Nephron progenitor cell (in vitro differentiated cells): ENCODE measurements around the gene LRP1.

Source experiments
- DNase-seq: peaks from one replicate; pipeline ENCODE4 v3.0.0; 2021
- H3K27ac Mint-ChIP-seq: 2 replicates; pipeline ENCODE4 v1.8.0; 2021; ENCODE audit warnings: mild to moderate bottlenecking, moderate library complexity, mixed read lengths
- H3K27me3 Mint-ChIP-seq: 2 replicates; pipeline ENCODE4 v1.8.0; 2021; ENCODE audit warnings: mild to moderate bottlenecking, low read depth, mixed read lengths; ENCODE audit not compliant: poor library complexity
- H3K36me3 Mint-ChIP-seq: 2 replicates; pipeline ENCODE4 v1.8.0; 2021; ENCODE audit warnings: low read depth, mixed read lengths
- H3K4me1 Mint-ChIP-seq: 2 replicates; pipeline ENCODE4 v1.8.0; 2021; ENCODE audit warnings: mixed read lengths
- H3K4me3 Mint-ChIP-seq: 2 replicates; pipeline ENCODE4 v1.8.0; 2021; ENCODE audit warnings: mild to moderate bottlenecking, moderate library complexity, mixed read lengths
- H3K9me3 Mint-ChIP-seq: 2 replicates; pipeline ENCODE4 v1.8.0; 2021; ENCODE audit warnings: mild to moderate bottlenecking, moderate library complexity, mixed read lengths
- TF ChIP-seq, protein P1 (sequence below): fragments of 200-600 bp; sonication (generic); IDR thresholded peaks from 2 replicates; pipeline ENCODE4 v1.5.0; 2021; ENCODE audit warnings: antibody characterized with exemption

Gene LRP1

DNA sequence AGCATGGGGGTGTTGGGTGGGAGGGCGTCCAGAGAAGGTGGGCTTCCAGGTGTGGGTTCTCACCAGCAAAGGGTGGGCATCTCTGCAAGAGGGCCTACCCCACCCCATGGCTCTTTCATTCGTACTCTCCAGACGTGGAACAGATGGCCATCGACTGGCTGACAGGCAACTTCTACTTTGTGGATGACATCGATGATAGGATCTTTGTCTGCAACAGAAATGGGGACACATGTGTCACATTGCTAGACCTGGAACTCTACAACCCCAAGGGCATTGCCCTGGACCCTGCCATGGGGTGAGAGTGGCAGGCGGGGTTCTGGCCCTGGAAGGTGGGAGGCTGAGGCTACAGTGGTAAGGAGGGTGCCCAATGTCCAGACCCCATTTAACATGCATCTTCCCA, 25.8 kb downstream of the LRP1 start:
- Mint-ChIP-seq H3K36me3 (peaks cover 76% of the 10 kb centered on the region), H3K27ac (no peak overlapping the region), H3K4me3 (no peak overlapping the region), H3K9me3 (no peaks in the 10 kb centered on the region), H3K4me1 (peaks cover 47% of the 10 kb centered on the region), H3K27me3 (peaks cover 3% of the 10 kb centered on the region)
- DNase-seq: no peak
- TF ChIP-seq, protein P1, sequence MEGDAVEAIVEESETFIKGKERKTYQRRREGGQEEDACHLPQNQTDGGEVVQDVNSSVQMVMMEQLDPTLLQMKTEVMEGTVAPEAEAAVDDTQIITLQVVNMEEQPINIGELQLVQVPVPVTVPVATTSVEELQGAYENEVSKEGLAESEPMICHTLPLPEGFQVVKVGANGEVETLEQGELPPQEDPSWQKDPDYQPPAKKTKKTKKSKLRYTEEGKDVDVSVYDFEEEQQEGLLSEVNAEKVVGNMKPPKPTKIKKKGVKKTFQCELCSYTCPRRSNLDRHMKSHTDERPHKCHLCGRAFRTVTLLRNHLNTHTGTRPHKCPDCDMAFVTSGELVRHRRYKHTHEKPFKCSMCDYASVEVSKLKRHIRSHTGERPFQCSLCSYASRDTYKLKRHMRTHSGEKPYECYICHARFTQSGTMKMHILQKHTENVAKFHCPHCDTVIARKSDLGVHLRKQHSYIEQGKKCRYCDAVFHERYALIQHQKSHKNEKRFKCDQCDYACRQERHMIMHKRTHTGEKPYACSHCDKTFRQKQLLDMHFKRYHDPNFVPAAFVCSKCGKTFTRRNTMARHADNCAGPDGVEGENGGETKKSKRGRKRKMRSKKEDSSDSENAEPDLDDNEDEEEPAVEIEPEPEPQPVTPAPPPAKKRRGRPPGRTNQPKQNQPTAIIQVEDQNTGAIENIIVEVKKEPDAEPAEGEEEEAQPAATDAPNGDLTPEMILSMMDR: no peak

- H3K27ac Mint-ChIP-seq: no peak overlapping the region
- no peaks in the 10 kb centered on the region for H3K27me3 Mint-ChIP-seq
- H3K4me3 Mint-ChIP-seq: no peak overlapping the region
- no peak for DNase-seq
- no peaks in the 10 kb centered on the region for H3K9me3 Mint-ChIP-seq
- peaks cover 47% of the 10 kb centered on the region for H3K4me1 Mint-ChIP-seq
- TF ChIP-seq, protein P1: no peak
- H3K36me3 Mint-ChIP-seq: peaks cover 68% of the 10 kb centered on the region
Measured at GRCh38 chr12:57154804-57155434, 26.6 kb downstream of the LRP1 start.

DNA sequence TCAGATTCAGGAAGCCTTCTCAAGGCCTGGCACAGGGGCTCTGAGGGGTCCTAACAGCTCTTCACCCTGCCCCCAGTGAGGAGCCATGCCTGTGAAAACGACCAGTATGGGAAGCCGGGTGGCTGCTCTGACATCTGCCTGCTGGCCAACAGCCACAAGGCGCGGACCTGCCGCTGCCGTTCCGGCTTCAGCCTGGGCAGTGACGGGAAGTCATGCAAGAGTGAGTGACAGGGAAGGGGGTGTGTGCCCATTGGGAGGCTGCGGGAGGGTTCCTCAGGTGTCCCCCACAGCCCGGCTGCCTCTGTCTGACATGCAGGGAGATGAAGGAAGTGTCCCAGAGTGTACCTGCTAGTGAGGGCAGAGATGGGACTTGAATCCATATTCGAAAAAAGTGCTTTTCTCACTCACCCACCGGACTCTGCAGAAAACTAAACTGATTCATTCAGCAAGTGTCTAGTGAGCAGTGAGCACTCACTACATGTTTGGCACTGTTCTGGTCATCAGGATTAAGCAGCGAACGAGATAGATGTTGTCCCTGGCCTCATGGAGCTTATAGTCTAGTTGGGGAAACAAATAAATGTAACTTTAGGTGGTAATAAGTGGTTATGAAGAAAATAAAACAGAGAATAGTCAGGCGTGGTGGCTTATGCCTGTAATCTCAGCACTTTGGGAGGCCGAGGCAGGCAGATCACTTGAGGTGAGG, 28.6 kb downstream of the LRP1 start:
- TF ChIP-seq, protein P1: no peak
- peaks cover 50% of the 10 kb centered on the region for H3K4me1 Mint-ChIP-seq
- H3K27ac Mint-ChIP-seq: no peak overlapping the region
- no peaks in the 10 kb centered on the region for H3K9me3 Mint-ChIP-seq
- no peak overlapping the region for H3K4me3 Mint-ChIP-seq
- no peaks in the 10 kb centered on the region for H3K27me3 Mint-ChIP-seq
- peaks cover 67% of the 10 kb centered on the region for H3K36me3 Mint-ChIP-seq
- no peak for DNase-seq

DNA sequence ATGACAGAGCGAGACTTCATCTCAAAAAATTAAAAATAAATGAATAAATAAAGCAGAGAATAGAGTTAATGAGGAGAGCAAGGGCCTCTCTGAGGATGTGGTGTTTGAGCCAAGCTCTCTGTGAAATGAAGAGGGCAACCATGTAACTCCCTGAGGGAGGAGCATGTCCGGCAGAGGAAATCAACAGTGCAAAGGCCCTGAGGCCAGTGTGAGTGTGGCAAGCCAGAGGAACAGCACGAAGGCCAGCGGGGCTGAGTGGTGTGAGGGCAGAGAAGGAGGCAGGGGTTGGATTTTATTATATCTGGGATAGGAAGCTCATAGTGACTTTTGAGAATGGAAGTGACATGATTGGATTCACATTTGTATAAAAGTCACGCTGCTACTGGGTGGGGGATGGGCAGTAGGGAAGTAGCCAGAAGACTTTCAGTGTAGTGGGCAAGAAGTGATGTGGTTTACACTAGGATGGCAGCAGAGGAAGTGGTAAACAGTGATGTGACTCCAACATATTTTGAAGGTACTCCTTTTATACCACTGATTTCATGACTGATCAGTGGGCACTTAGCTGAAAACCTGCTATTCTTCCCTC, 29.4 kb downstream of the LRP1 start:
- Mint-ChIP-seq H3K27ac (peak overlapping the region; percentile 77), H3K36me3 (peaks cover 76% of the 10 kb centered on the region), H3K4me3 (no peak overlapping the region), H3K4me1 (peaks cover 50% of the 10 kb centered on the region), H3K27me3 (no peaks in the 10 kb centered on the region), H3K9me3 (no peaks in the 10 kb centered on the region)
- TF ChIP-seq, protein P1: no peak
- DNase-seq: no peak

DNA sequence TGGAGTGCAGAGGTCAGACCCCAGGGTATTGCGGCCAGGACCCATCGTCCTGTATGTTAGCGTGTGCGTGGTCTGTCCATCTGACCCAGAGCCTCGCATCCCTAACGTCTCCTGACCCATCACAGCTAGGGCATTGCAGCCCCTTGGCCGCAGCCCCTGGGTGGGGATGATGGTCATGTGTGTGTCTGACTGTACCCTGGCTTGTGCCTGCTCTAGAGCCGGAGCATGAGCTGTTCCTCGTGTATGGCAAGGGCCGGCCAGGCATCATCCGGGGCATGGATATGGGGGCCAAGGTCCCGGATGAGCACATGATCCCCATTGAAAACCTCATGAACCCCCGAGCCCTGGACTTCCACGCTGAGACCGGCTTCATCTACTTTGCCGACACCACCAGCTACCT, 29.9 kb downstream of the LRP1 start:
- Mint-ChIP-seq H3K27me3 (no peaks in the 10 kb centered on the region), H3K9me3 (no peaks in the 10 kb centered on the region), H3K36me3 (peaks cover 75% of the 10 kb centered on the region)

More for the DNA sequence above, 29.9 kb downstream of the LRP1 start:
- TF ChIP-seq, protein P1: no peak
- Mint-ChIP-seq H3K4me3 (no peak overlapping the region), H3K27ac (no peak overlapping the region), H3K4me1 (peaks cover 50% of the 10 kb centered on the region)
- no peak for DNase-seq
